ENCODE results near the gene CBX4.

CBX4 gene

DNA sequence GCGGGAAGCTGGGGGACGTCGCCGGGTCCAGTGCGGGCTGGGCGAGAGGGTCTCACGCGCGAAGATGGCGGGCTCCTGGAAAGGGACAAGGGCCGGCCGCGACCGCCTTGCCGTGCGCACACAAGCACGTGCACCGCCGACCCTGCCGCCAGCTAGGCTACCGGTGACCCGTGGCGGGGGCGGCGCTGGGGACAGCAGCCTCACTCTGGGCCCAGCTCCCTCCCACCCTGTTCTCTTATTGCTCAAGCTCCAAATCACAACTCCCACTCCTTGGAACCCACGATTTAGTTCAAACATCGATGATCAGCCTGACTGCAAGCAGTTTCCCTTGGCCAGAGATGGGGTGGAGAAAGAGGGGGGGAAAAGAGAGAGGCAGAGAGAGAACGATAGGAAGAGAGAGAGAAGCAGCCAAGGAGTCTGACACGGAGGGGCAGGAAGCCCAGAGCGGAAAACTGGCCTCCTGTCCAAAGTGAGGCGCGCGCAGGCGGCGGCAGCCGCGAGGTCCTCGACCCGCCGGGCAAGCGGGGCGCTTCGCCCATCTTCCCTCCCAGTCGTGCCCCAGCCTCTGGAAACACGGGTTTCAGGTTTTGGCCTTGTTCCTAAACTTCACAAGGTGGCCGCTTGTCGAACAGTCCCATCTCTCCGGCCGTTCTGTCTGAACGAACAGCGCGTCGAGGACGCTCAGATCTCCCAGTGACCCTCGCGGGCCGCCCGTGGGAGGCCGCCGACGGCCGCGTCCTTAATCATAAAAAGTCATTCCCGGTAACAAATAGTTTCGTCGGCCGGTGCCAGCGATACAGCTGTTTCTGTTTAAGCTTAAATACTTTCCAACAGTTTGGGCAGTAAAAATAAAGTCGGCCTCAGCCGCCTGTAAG lies 40.7 kb downstream of the CBX4 start:
- DNase-seq = no peak

- no peak for DNase-seq
These were observed 41.5 kb downstream of the CBX4 start for GRCh38 chr17:79797492-79798298.

DNA sequence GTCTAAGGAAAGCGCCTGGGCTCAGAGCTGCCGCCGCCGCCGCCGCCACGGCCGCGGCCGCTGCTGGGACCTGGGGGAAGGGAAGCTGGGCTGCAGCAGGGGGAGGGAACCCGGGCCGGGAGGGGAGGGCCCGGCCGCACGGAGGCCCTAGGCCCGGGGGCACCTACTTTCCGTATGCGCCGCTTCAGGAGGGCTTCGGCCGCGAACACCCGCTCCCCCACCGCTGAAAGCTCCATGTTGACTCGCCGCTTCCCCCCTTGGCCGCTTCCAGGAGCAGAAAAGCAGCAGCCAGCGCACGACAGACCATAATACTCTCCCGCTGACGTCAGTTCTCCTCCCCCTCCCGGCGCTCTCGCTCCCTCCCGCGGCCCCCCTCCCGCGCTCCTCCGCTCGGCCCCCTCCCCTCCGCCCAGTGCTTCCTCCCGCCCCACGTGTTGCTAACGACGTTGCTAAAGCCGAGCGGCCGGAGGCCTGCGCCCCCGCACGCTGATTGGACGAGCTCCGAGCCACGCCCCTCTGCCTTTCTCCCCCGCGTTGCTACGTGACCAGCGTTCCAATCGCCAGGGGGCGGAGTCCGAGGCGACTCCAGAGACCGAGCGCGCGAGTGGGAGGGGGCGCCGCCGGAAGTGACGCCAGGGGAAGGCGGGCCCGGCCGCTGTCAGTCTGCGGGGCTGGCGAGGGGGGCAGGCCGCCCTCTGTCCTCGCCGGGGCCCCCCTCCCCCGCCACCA lies 42.3 kb downstream of the CBX4 start, which contains the start of gene CBX8:
Gene CBX8, minus strand, starts transcription at position 315 of the 729 bp plus-strand sequence. Its CDS starts 79 bp downstream, at position 236.
- peak; percentile 99 for DNase-seq

GRCh38 chr17:79796444-79796762 lies 42.8 kb downstream of the CBX4 start:
- DNase-seq = no peak

GRCh38 chr17:79795795-79796443 lies 43.3 kb downstream of the CBX4 start:
- no peak for DNase-seq

- no peak for DNase-seq
These were observed 44.4 kb downstream of the CBX4 start for GRCh38 chr17:79794659-79795511.

- DNase-seq = no peak
These were observed 45.3 kb downstream of the CBX4 start for GRCh38 chr17:79793924-79794304.

GRCh38 chr17:79792984-79793923 lies 46.0 kb downstream of the CBX4 start:
- DNase-seq = no peak

GRCh38 chr17:79792341-79792871 lies 46.8 kb downstream of the CBX4 start:
- DNase-seq = no peak

DNA sequence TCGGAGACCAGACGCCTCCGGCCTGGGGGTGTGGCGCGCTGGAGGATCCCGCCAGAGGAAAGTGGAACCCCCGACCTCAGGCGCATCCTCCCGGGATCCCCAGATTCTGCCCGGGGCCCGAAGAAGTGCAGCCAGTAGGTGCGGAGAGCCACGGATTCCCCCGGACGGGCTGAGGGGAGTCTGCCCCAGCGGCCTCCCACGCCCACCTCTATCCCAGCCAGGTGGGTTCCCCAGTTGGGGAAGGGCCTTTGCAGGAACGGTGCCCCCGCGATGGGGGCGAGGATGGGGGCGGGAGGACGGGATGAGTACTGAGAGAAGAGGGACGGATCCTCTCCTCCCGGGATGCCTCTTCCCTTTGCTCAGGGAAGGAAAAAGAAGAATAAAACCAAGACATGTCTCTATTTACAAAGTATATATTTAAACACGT lies 47.5 kb downstream of the CBX4 start:
- DNase-seq = no peak

- DNase-seq = no peak
These were observed 48.2 kb downstream of the CBX4 start for GRCh38 chr17:79790805-79791734.

DNA sequence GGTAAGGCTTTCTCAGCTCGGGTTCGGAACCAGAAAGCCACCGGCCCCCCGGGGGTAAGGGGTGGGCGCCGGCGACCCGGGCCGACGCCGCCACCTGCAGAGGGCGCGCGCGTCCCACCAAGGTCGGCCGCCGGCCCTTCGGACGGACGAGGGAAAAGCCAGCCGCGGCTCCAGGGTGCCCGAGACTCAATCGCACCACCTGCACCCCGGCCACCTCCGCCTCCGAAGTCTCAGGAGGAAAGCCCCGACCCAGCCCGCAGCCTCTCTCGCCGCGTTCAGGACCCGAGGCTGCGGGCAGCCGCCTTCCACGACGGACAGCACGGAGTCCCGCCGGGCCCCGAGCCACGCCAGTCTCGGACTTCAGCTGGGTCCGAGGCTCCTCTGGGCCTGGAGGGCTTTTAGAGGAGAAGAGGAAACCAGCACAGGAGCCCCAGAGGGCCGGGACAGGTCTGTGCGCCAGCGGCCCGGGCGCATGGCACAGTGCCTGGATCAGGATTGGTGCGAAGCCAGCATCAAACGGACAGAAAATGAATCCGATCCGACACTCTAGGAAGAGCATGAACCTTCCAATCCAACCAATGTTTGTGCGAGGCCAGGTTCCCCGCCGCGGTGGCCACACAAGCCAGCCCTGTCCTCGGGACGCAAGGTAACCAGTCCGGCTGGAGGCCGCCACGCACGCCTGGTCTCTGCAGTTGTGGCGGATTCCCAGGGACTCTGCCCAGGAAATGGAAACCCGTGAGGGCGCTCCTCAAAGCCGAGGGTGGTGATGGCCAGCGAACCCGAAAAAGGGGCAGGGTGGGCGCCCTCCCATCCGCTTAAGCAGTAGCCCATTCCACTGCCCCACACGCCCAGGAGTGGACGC lies 49.1 kb downstream of the CBX4 start:
- peak; percentile 61 for DNase-seq

GRCh38 chr17:79788989-79789942 lies 50.0 kb downstream of the CBX4 start:
- no peak for DNase-seq

DNA sequence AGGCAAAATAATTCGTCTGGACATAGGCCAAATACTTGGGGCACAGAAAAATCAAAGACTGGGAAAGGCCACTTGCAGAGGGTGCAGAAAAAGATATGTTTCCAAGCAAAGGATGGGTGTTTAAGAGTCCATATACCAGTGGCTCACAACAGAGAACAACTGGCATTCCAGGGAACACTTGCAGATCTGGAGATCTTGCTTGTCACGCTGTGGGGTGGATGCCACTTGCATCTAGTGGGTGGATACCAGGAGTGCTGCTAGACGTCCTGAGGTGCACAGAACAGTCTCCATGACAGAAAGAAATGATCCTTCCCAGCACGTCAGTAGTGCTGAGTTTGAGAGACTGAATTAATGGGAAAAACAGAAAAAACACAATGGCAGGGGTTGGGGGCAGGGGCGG lies 50.8 kb downstream of the CBX4 start:
- DNase-seq = no peak

- DNase-seq = no peak
These were observed 52.2 kb downstream of the CBX4 start for GRCh38 chr17:79786930-79787643.

All from stimulated activated CD8-positive, alpha-beta memory T cell treated with anti-CD3 and anti-CD28 coated beads, Interleukin-4, amount 100 ng/mL, for 48 hours (primary cell).